DMS153 treated with DMSO at 0.1 percent for 48 hours (cell line): Measurements from ENCODE around the gene EVX2.
A peak's percentile ranks its signal among the peaks of the same experiment; 100 is the strongest.

ENCODE experiments used
- DNase-seq: peaks from one replicate; lab custom pipeline; 2025; ENCODE audit not compliant: unreplicated experiment; lab: John Stamatoyannopoulos, UW

EVX2 gene

GRCh38 chr2:176066645-176067588 lies 16.8 kb downstream of the EVX2 start:
- no peak for DNase-seq

GRCh38 chr2:176063958-176064357 lies 19.8 kb downstream of the EVX2 start:
- peak; percentile 53 for DNase-seq

GRCh38 chr2:176056406-176056805 lies 27.4 kb downstream of the EVX2 start:
- DNase-seq, result peak; percentile 70

GRCh38 chr2:176039375-176039774 lies 44.4 kb downstream of the EVX2 start:
- no peak for DNase-seq

GRCh38 chr2:176038694-176039093 lies 45.1 kb downstream of the EVX2 start:
- no peak for DNase-seq

GRCh38 chr2:176035013-176035691 lies 48.6 kb downstream of the EVX2 start:
- DNase-seq, result no peak

- DNase-seq, result no peak
These were observed 56.0 kb downstream of the EVX2 start for GRCh38 chr2:176027806-176028205.
